Smooth muscle cell of the brain vasculature (primary cell): ENCODE results near the gene IPCEF1.

Experiments used
- DNase-seq: peaks from one replicate; pipeline ENCODE4 v3.0.0-alpha.2; 2012; ENCODE audit warnings: low read depth, low spot score

IPCEF1 gene

GRCh38 chr6:154164397-154164796, 192.2 kb downstream of the IPCEF1 start:
- DNase-seq = peak; percentile 40

- no peak for DNase-seq
Measured at GRCh38 chr6:154161689-154162088, 194.9 kb downstream of the IPCEF1 start.

- DNase-seq = no peak
Measured at GRCh38 chr6:154159126-154159525, 197.5 kb downstream of the IPCEF1 start.

- DNase-seq = no peak
Measured at GRCh38 chr6:154157706-154158105, 198.9 kb downstream of the IPCEF1 start.

- no peak for DNase-seq
Measured at GRCh38 chr6:154157082-154157481, 199.5 kb downstream of the IPCEF1 start.

- DNase-seq = no peak
Measured at GRCh38 chr6:154156135-154156896, 200.3 kb downstream of the IPCEF1 start.

GRCh38 chr6:154154389-154154967, 202.1 kb downstream of the IPCEF1 start:
- peak; percentile 65 for DNase-seq

GRCh38 chr6:154143753-154144152, 212.8 kb downstream of the IPCEF1 start:
- DNase-seq = no peak

- DNase-seq = no peak
Measured at GRCh38 chr6:154140743-154141142, 215.9 kb downstream of the IPCEF1 start.

GRCh38 chr6:154139892-154140291, 216.7 kb downstream of the IPCEF1 start:
- DNase-seq = no peak

GRCh38 chr6:154138793-154139192, 217.8 kb downstream of the IPCEF1 start:
- no peak for DNase-seq

- DNase-seq = no peak
Measured at GRCh38 chr6:154134471-154135147, 222.0 kb downstream of the IPCEF1 start.

- peak; percentile 24 for DNase-seq
Measured at GRCh38 chr6:154127657-154128056, 228.9 kb downstream of the IPCEF1 start.

GRCh38 chr6:154125421-154125820, 231.2 kb downstream of the IPCEF1 start:
- no peak for DNase-seq

GRCh38 chr6:154123155-154123956, 233.2 kb downstream of the IPCEF1 start:
- DNase-seq = no peak

- no peak for DNase-seq
Measured at GRCh38 chr6:154122195-154122925, 234.2 kb downstream of the IPCEF1 start.

- no peak for DNase-seq
Measured at GRCh38 chr6:154117485-154117884, 239.1 kb downstream of the IPCEF1 start.

GRCh38 chr6:154113392-154113791, 243.2 kb downstream of the IPCEF1 start:
- DNase-seq = no peak

GRCh38 chr6:154112181-154112809, 244.3 kb downstream of the IPCEF1 start:
- DNase-seq = no peak

GRCh38 chr6:154111025-154111424, 245.6 kb downstream of the IPCEF1 start:
- DNase-seq = no peak

- no peak for DNase-seq
Measured at GRCh38 chr6:154106251-154106650, 250.4 kb downstream of the IPCEF1 start.
